ENCODE measurements around the gene SCYGR2. TPM values are rescaled to one million over a fixed set of nuclear protein-coding genes. Genes with fewer than 3 reads are reported as not detected.

The SCYGR2 gene
- total RNA-seq, 1 experiment from 2014 or later = not detected

DNA sequence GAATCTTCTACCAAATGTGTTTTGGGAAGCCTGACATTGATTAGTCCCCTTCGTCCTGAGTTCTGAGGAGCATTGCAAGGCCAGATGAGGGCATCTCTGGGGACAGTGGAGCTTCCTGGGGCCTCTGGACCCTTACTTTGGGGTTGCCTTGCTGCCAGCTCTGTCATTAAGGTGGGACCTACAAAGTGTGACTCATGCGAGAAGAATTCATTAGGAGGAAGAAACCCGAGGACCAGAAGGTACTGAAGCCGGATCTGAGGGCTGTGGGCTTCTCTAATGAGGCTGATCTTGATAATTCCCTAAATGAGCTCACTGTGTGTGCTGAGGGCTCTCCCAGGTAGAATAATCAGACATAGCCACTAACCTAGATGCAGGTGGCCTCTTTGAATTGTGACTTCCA lies 695 bp upstream of the SCYGR2 start:
- CTCF ChIA-PET = interaction anchor here (0.9 to 1.6 kb wide), 2 partner anchors 118 to 168 kb away, joined by 3 read pairs; no protein-coding TSS in a partner anchor
- DNase-seq (ENCODE audit: low read depth, low spot score) (peak; percentile 12), ATAC-seq (peak; percentile 79)
- no peak overlapping the region for H3K9ac ChIP-seq (ENCODE audit: low read length)
- H4K20me1 ChIP-seq (ENCODE audit: insufficient read depth) = no peaks in the 10 kb centered on the region
- no peaks in the 10 kb centered on the region for H3K36me3 ChIP-seq (ENCODE audit: control insufficient read depth in 1 of 2, insufficient read depth in 2 of 2, low read length in 2 of 2)
- peak overlapping the region; percentile 71 for H2AFZ ChIP-seq (ENCODE audit: low read depth, low read length, poor library complexity, severe bottlenecking)
- peak overlapping the region; percentile 72 for H3K4me2 ChIP-seq (ENCODE audit: low read length)
- no peaks in the 10 kb centered on the region for H3K9me3 ChIP-seq (ENCODE audit: control insufficient read depth in 1 of 2, insufficient read depth in 1 of 2, low read depth in 1 of 2, low read length in 2 of 2)
- H3K4me3 ChIP-seq (replicated peaks in 1 of 2; ENCODE audit: low read depth in 1 of 2, low read length in 2 of 2) = peak overlapping the region in 1 of 2 experiments; percentile 23; a peak in 1 of 4 replicates
- no TSS peak for BruUV-seq (replicated peaks)
- no peak for TF ChIP-seq POLR2AphosphoS5 (IDR thresholded peaks at IDR 0.05; ENCODE audit: low read depth, low read length)
- no peak for TF ChIP-seq ELF1 (IDR thresholded peaks at IDR 0.05; ENCODE audit: borderline replicate concordance, low read depth)
- TF ChIP-seq REST (IDR thresholded peaks at IDR 0.05; ENCODE audit: low read depth) = no peak
- TF ChIP-seq FOSL1 (IDR thresholded peaks at IDR 0.05; ENCODE audit: low read depth) = peak; percentile 60
- TF ChIP-seq, protein P1, sequence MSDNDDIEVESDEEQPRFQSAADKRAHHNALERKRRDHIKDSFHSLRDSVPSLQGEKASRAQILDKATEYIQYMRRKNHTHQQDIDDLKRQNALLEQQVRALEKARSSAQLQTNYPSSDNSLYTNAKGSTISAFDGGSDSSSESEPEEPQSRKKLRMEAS (IDR thresholded peaks at IDR 0.05) = no peak
- TF ChIP-seq CEBPB (IDR thresholded peaks at IDR 0.05; ENCODE audit: low read depth) = no peak
- no peak for TF ChIP-seq ZNF274 (IDR thresholded peaks at IDR 0.05; ENCODE audit: low read depth, low read length)
- peak; percentile 50 for TF ChIP-seq JUND (IDR thresholded peaks at IDR 0.05)
- intact Hi-C loops (cut with micrococcal nuclease) = no loop called here
- POLR2A ChIA-PET = no interaction called here
- RAD21 ChIA-PET (ENCODE audit: low non-redundant PET in 1 of 2, low total read pairs in 2 of 2, uncharacterized antibody in 2 of 2, unreplicated experiment in 2 of 2) = no interaction called here
- H3K9me2 ChIP-seq (ENCODE audit: insufficient read depth) = no peaks in the 10 kb centered on the region
- no peaks in the 10 kb centered on the region for H3K79me2 ChIP-seq (ENCODE audit: insufficient read depth, low read length)
- no peak overlapping the region for H3K27ac ChIP-seq (ENCODE audit: low read depth, low read length)
- H3K27me3 ChIP-seq (ENCODE audit: insufficient read depth, low read length) = no peaks in the 10 kb centered on the region
- peaks cover 8 to 13% of the 10 kb centered on the region in 2 experiments; a peak in 3 of 4 replicates for H3K4me1 ChIP-seq (ENCODE audit: control insufficient read depth in 1 of 2, insufficient read depth in 2 of 2, low read length in 2 of 2)
